Measurements from ENCODE around the gene PDLIM4. TPM values are rescaled to one million over a fixed set of nuclear protein-coding genes. Genes with fewer than 3 reads are reported as not detected.

The PDLIM4 gene
- total RNA-seq, 1 experiment from 2014 or later: not detected

- in situ Hi-C loops (cut with HindIII; ENCODE audit: low pct_unique_long_range_greater_than_20kb, low sequenced_read_pairs): loop anchor here (10.0 kb wide), 1 partner anchor 62 kb away; no protein-coding TSS in a partner anchor
- DNase-seq (ENCODE audit: low read depth): peak; percentile 52
These were observed 15.1 kb downstream of the PDLIM4 start for GRCh38 chr5:132272311-132273210.

GRCh38 chr5:132273631-132274030 lies 16.1 kb downstream of the PDLIM4 start:
- in situ Hi-C loops (cut with HindIII; ENCODE audit: low pct_unique_long_range_greater_than_20kb, low sequenced_read_pairs): loop anchor here (10.0 kb wide), 1 partner anchor 61 kb away; no protein-coding TSS in a partner anchor
- DNase-seq (ENCODE audit: low read depth): peak; percentile 42

- DNase-seq (ENCODE audit: low read depth): no peak
- in situ Hi-C loops (cut with HindIII; ENCODE audit: low pct_unique_long_range_greater_than_20kb, low sequenced_read_pairs): loop anchor here (10.0 kb wide), 1 partner anchor 61 kb away; no protein-coding TSS in a partner anchor
These were observed 16.7 kb downstream of the PDLIM4 start for GRCh38 chr5:132274050-132274792.

- no peak for DNase-seq (ENCODE audit: low read depth)
- in situ Hi-C loops (cut with HindIII; ENCODE audit: low pct_unique_long_range_greater_than_20kb, low sequenced_read_pairs): loop anchor here (10.0 kb wide), 1 partner anchor 59 kb away; no protein-coding TSS in a partner anchor
These were observed 18.1 kb downstream of the PDLIM4 start for GRCh38 chr5:132275367-132276220.

- in situ Hi-C loops (cut with HindIII; ENCODE audit: low pct_unique_long_range_greater_than_20kb, low sequenced_read_pairs): loop anchor here (10.0 kb wide), 1 partner anchor 58 kb away; no protein-coding TSS in a partner anchor
These were observed 19.8 kb downstream of the PDLIM4 start for GRCh38 chr5:132277256-132277655.

GRCh38 chr5:132277971-132278853 lies 20.7 kb downstream of the PDLIM4 start:
- no peak for DNase-seq (ENCODE audit: low read depth)
- in situ Hi-C loops (cut with HindIII; ENCODE audit: low pct_unique_long_range_greater_than_20kb, low sequenced_read_pairs): loop anchor here (10.0 kb wide), 1 partner anchor 57 kb away; no protein-coding TSS in a partner anchor

More at GRCh38 chr5:132277256-132277655, 19.8 kb downstream of the PDLIM4 start:
- no peak for DNase-seq (ENCODE audit: low read depth)

GRCh38 chr5:132279801-132280200 lies 22.3 kb downstream of the PDLIM4 start:
- no peak for DNase-seq (ENCODE audit: low read depth)
- in situ Hi-C loops (cut with HindIII; ENCODE audit: low pct_unique_long_range_greater_than_20kb, low sequenced_read_pairs): loop anchor here (10.0 kb wide), 1 partner anchor 55 kb away; no protein-coding TSS in a partner anchor

- in situ Hi-C loops (cut with HindIII; ENCODE audit: low pct_unique_long_range_greater_than_20kb, low sequenced_read_pairs): no loop called here
- no peak for DNase-seq (ENCODE audit: low read depth)
These were observed 23.1 kb downstream of the PDLIM4 start for GRCh38 chr5:132280371-132281240.

- in situ Hi-C loops (cut with HindIII; ENCODE audit: low pct_unique_long_range_greater_than_20kb, low sequenced_read_pairs): no loop called here
- no peak for DNase-seq (ENCODE audit: low read depth)
These were observed 24.5 kb downstream of the PDLIM4 start for GRCh38 chr5:132281856-132282614.

- in situ Hi-C loops (cut with HindIII; ENCODE audit: low pct_unique_long_range_greater_than_20kb, low sequenced_read_pairs): no loop called here
These were observed 26.0 kb downstream of the PDLIM4 start for GRCh38 chr5:132283423-132284043.

GRCh38 chr5:132289097-132289496 lies 31.6 kb downstream of the PDLIM4 start:
- DNase-seq (ENCODE audit: low read depth): no peak
- in situ Hi-C loops (cut with HindIII; ENCODE audit: low pct_unique_long_range_greater_than_20kb, low sequenced_read_pairs): no loop called here

More at GRCh38 chr5:132283423-132284043, 26.0 kb downstream of the PDLIM4 start:
- no peak for DNase-seq (ENCODE audit: low read depth)

- DNase-seq (ENCODE audit: low read depth): no peak
- in situ Hi-C loops (cut with HindIII; ENCODE audit: low pct_unique_long_range_greater_than_20kb, low sequenced_read_pairs): no loop called here
These were observed 33.5 kb downstream of the PDLIM4 start for GRCh38 chr5:132291026-132291425.

GRCh38 chr5:132293066-132293991 lies 35.8 kb downstream of the PDLIM4 start:
- peak; percentile 90 for DNase-seq (ENCODE audit: low read depth)
- in situ Hi-C loops (cut with HindIII; ENCODE audit: low pct_unique_long_range_greater_than_20kb, low sequenced_read_pairs): no loop called here
